CD4-positive, alpha-beta T cell treated with Interleukin-17A for 1 hour (primary cell): ENCODE data around the gene DCTD.

Experiments used
- DNase-seq: peaks from one replicate; pipeline ENCODE4 v3.0.0-alpha.2; 2020

DCTD gene

GRCh38 chr4:182917182-182918043 is at the start of gene DCTD:
DCTD (minus strand) TSS chr4:182917386; CDS start chr4:182915568, 1,818 bp downstream.
- DNase-seq = peak; percentile 81

- DNase-seq = no peak
These were observed 43.6 kb upstream of the DCTD start for GRCh38 chr4:182960746-182961145.

GRCh38 chr4:182960228-182960627 is 43.0 kb upstream of the DCTD start:
- no peak for DNase-seq

- DNase-seq = no peak
These were observed 38.2 kb upstream of the DCTD start for GRCh38 chr4:182955411-182955810.

GRCh38 chr4:182944484-182945213 is 27.5 kb upstream of the DCTD start:
- no peak for DNase-seq

- no peak for DNase-seq
These were observed 22.5 kb upstream of the DCTD start for GRCh38 chr4:182939680-182940079.

- DNase-seq = peak; percentile 70
These were observed 21.0 kb upstream of the DCTD start for GRCh38 chr4:182938205-182938645.

GRCh38 chr4:182937268-182938204 is 20.4 kb upstream of the DCTD start:
- no peak for DNase-seq

- no peak for DNase-seq
These were observed 15.5 kb upstream of the DCTD start for GRCh38 chr4:182932651-182933050.

GRCh38 chr4:182931691-182932345 is 14.6 kb upstream of the DCTD start:
- DNase-seq = no peak

GRCh38 chr4:182930889-182931288 is 13.7 kb upstream of the DCTD start:
- DNase-seq = no peak

- no peak for DNase-seq
These were observed 12.1 kb upstream of the DCTD start for GRCh38 chr4:182929296-182929695.

GRCh38 chr4:182928061-182928460 is 10.9 kb upstream of the DCTD start:
- DNase-seq = no peak

- DNase-seq = no peak
These were observed 10.3 kb upstream of the DCTD start for GRCh38 chr4:182927505-182927904.

GRCh38 chr4:182925855-182926254 is 8.7 kb upstream of the DCTD start:
- no peak for DNase-seq

- DNase-seq = peak; percentile 80
These were observed 8.1 kb upstream of the DCTD start for GRCh38 chr4:182925298-182925757.

- DNase-seq = no peak
These were observed 7.3 kb upstream of the DCTD start for GRCh38 chr4:182924497-182924896.

- DNase-seq = no peak
These were observed 6.7 kb upstream of the DCTD start for GRCh38 chr4:182923796-182924340.

GRCh38 chr4:182923366-182923765 is 6.2 kb upstream of the DCTD start:
- DNase-seq = no peak

- no peak for DNase-seq
These were observed 5.5 kb upstream of the DCTD start for GRCh38 chr4:182922501-182923284.

GRCh38 chr4:182921608-182922007 is 4.4 kb upstream of the DCTD start:
- DNase-seq = no peak
